MCF 10A (cell line): ENCODE measurements around the gene TUBA4B. TPM values are rescaled to one million over a fixed set of nuclear protein-coding genes. Genes with fewer than 3 reads are reported as not detected.

Experiments used
- BruUV-seq: library from RNA; stranded (reverse); fragments of 400-500 nt; replicated peaks from 2 replicates; lab custom pipeline; 2021; lab: Mats Ljungman, UMichigan
- CTCF ChIA-PET: fragments of 300-600 bp; sonication (Branson Sonifier 250); formaldehyde crosslinking; extraction: SDS; loops from one replicate; lab custom pipeline; 2021; ENCODE audit warnings: antibody characterized with exemption, inconsistent platforms; lab: Yijun Ruan, JAX
- POLR2A ChIA-PET: fragments of 300-600, 350-650 bp; sonication (Branson Sonifier 250); formaldehyde crosslinking; extraction: SDS; loops from one replicate; lab custom pipeline; 2020; ENCODE audit warnings: antibody characterized with exemption, inconsistent platforms; lab: Yijun Ruan, JAX
- DNase-seq: peaks from one replicate; pipeline ENCODE4 v3.0.0-alpha.2; 2018; ENCODE audit not compliant: unreplicated experiment
- H3K27ac Mint-ChIP-seq: one replicate; pipeline ENCODE4 v1.8.0; 2022; ENCODE audit warnings: mild to moderate bottlenecking, low read depth, mixed read lengths; ENCODE audit not compliant: unreplicated experiment
- H3K27me3 Mint-ChIP-seq: one replicate; pipeline ENCODE4 v1.8.0; 2022; ENCODE audit warnings: mixed read lengths; ENCODE audit not compliant: insufficient read depth, unreplicated experiment
- H3K36me3 Mint-ChIP-seq: one replicate; pipeline ENCODE4 v1.8.0; 2022; ENCODE audit warnings: mild to moderate bottlenecking, moderate library complexity, mixed read lengths; ENCODE audit not compliant: insufficient read depth, unreplicated experiment
- H3K4me1 Mint-ChIP-seq: one replicate; pipeline ENCODE4 v1.8.0; 2022; ENCODE audit warnings: mixed read lengths; ENCODE audit not compliant: insufficient read depth, unreplicated experiment
- H3K4me3 Mint-ChIP-seq: one replicate; pipeline ENCODE4 v1.8.0; 2022; ENCODE audit warnings: mild to moderate bottlenecking, moderate library complexity, mixed read lengths; ENCODE audit not compliant: unreplicated experiment
- H3K9me3 Mint-ChIP-seq: one replicate; pipeline ENCODE4 v1.8.0; 2022; ENCODE audit warnings: mixed read lengths; ENCODE audit not compliant: unreplicated experiment
- intact Hi-C: fragments of 100-400 bp; cut with micrococcal nuclease; formaldehyde crosslinking; loops from 2 replicates; pipeline ENCODE4 v1.14.1; 2022
- total RNA-seq: library from RNA; stranded (reverse); gene quantifications from 2 replicates; pipeline ENCODE4 v1.2.3, GENCODE V29; 2022
- TF ChIP-seq, protein P1 (sequence below): fragments of 200-600 bp; IDR thresholded peaks from one replicate; pipeline ENCODE4 v1.8.0; 2022; ENCODE audit warnings: antibody characterized with exemption, mild to moderate bottlenecking; ENCODE audit not compliant: unreplicated experiment

The TUBA4B gene
- total RNA-seq, 1 experiment from 2014 or later, result not detected

DNA sequence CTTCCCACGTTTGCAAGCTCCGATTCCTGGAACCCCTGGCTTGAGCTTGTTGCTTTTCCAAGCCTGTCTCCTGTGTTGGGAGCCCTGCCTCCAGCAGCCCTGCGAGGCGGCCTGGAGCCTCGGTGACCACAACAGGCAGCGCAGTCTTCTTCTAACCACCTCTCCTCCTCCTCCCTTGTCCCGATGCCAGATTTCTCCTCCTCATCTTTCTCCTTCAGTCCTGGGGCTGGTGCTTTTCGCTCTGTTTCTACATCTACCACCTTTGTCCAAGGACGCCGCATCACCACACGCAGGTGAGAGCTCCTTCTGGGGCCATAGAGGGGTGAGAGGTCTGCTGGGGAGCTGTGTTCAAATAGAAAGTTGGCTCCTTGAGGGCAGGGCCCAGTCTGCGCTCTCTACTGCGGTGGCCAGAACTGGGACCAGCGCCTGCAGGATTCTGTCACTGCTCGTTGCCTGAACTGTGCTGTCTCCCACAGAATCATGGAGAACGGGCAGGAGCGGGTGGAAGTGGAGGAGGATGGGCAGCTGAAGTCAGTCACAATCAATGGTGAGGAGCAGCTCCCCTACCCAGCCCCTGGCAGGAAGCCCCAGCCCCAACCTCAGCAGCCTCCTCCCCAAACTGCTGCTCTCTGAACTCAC is 30.0 kb downstream of the TUBA4B start:
- no peak for DNase-seq
- H3K4me3 Mint-ChIP-seq, result no peak overlapping the region
- H3K9me3 Mint-ChIP-seq, result no peaks in the 10 kb centered on the region
- TF ChIP-seq, protein P1, sequence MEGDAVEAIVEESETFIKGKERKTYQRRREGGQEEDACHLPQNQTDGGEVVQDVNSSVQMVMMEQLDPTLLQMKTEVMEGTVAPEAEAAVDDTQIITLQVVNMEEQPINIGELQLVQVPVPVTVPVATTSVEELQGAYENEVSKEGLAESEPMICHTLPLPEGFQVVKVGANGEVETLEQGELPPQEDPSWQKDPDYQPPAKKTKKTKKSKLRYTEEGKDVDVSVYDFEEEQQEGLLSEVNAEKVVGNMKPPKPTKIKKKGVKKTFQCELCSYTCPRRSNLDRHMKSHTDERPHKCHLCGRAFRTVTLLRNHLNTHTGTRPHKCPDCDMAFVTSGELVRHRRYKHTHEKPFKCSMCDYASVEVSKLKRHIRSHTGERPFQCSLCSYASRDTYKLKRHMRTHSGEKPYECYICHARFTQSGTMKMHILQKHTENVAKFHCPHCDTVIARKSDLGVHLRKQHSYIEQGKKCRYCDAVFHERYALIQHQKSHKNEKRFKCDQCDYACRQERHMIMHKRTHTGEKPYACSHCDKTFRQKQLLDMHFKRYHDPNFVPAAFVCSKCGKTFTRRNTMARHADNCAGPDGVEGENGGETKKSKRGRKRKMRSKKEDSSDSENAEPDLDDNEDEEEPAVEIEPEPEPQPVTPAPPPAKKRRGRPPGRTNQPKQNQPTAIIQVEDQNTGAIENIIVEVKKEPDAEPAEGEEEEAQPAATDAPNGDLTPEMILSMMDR, result no peak
- no TSS peak for BruUV-seq
- ChIA-PET CTCF (interaction anchor here (0.5 to 18.2 kb wide), 3 partner anchors 14 to 238 kb away, joined by 3 to 445 read pairs (median 4); no protein-coding TSS in a partner anchor), POLR2A (interaction anchor here (1.2 to 1.9 kb wide), 3 partner anchors 38 to 106 kb away, joined by 4 to 8 read pairs (median 6); partner anchors contain the start of genes ANKZF1, ATG9A, CNPPD1 and GLB1L)
- H3K27me3 Mint-ChIP-seq, result no peaks in the 10 kb centered on the region
- intact Hi-C loops, result no loop called here
- H3K4me1 Mint-ChIP-seq, result peaks cover 43% of the 10 kb centered on the region
- peaks cover 45% of the 10 kb centered on the region for H3K36me3 Mint-ChIP-seq
- no peak overlapping the region for H3K27ac Mint-ChIP-seq

DNA sequence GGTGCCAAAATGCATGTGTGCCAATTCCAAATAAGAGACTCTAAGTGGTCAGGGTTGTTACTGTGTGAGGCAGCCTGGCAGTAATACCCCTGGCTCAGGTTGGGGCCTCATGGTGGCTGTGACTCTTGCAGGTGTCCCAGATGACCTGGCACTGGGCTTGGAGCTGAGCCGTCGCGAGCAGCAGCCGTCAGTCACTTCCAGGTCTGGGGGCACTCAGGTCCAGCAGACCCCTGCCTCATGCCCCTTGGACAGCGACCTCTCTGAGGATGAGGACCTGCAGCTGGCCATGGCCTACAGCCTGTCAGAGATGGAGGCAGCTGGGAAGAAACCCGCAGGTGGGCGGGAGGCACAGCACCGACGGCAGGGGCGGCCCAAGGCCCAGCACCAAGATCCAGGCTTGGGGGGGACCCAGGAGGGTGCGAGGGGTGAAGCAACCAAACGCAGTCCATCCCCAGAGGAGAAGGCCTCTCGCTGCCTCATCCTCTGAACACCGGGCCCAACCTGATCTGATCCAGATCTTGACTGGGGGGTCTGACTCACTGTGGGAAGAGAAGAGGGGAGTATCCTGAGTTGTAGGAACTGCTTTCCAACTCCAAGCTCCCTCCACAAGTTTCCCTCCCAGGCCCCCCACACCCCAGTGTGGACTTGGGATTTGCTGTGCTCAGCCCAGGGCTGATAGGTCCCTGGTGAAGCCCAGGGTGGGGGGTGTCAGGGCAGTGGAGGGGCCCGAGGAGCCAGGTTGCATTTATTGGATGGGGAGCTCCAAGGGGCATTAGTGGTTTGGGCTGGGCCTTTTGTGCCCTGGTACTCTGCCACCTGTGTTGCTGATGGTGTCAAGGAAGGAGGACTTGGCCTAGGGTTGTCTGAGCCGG is 31.7 kb downstream of the TUBA4B start:
- H3K4me1 Mint-ChIP-seq, result peaks cover 41% of the 10 kb centered on the region
- peaks cover 45% of the 10 kb centered on the region for H3K36me3 Mint-ChIP-seq
- CTCF ChIA-PET, result interaction anchor here (0.7 to 18.2 kb wide), 3 partner anchors 12 to 30 kb away, joined by 3 to 445 read pairs (median 4); no protein-coding TSS in a partner anchor
- H3K27me3 Mint-ChIP-seq, result no peaks in the 10 kb centered on the region
- no peak for DNase-seq
- POLR2A ChIA-PET, result interaction anchor here (1.7 to 3.0 kb wide), 2 partner anchors 10 to 55 kb away, joined by 4 to 22 read pairs; partner anchors contain the start of genes ANKZF1 and ATG9A
- intact Hi-C loops, result no loop called here
- H3K27ac Mint-ChIP-seq, result peak overlapping the region; percentile 67
- BruUV-seq, result no TSS peak
- H3K9me3 Mint-ChIP-seq, result no peaks in the 10 kb centered on the region
- H3K4me3 Mint-ChIP-seq, result no peak overlapping the region
- TF ChIP-seq, protein P1, result no peak

GRCh38 chr2:219285373-219285735 is 32.3 kb downstream of the TUBA4B start:
- Mint-ChIP-seq H3K4me3 (no peak overlapping the region), H3K4me1 (peaks cover 42% of the 10 kb centered on the region), H3K27me3 (no peaks in the 10 kb centered on the region), H3K27ac (peak overlapping the region; percentile 67), H3K36me3 (peaks cover 41% of the 10 kb centered on the region), H3K9me3 (no peaks in the 10 kb centered on the region)
- no peak for DNase-seq
- ChIA-PET CTCF (interaction anchor here (1.1 to 18.2 kb wide), 2 partner anchors 11 to 29 kb away, joined by 3 to 445 read pairs; no protein-coding TSS in a partner anchor), POLR2A (interaction anchor here (1.7 to 3.0 kb wide), 3 partner anchors 11 to 56 kb away, joined by 4 to 22 read pairs (median 10); partner anchors contain the start of genes ANKZF1 and ATG9A)
- intact Hi-C loops, result no loop called here
- no TSS peak for BruUV-seq
- TF ChIP-seq, protein P1, result no peak
